Endometrial microvascular endothelial cells (primary cell): Measurements from ENCODE around the gene SLC18A3. TPM values are rescaled to one million over a fixed set of nuclear protein-coding genes. Genes with fewer than 3 reads are reported as not detected.

ENCODE experiments used
- in situ Hi-C: cut with HindIII; loops from 2 replicates; pipeline ENCODE4 v1.10.0; 2017; ENCODE audit warnings: low sequenced_read_pairs, low pct_unique_long_range_greater_than_20kb; ENCODE audit errors: inconsistent ontology term
- total RNA-seq: library from RNA; depleted of rRNA; stranded (reverse); fragments of >200 nt; gene quantifications from one replicate; pipeline ENCODE4 v1.2.3, GENCODE V29; 2015; ENCODE audit errors: inconsistent ontology term

Gene SLC18A3
- total RNA-seq, 1 donor from 2014 or later, result not detected

- in situ Hi-C loops, result no loop called here
These were observed 15.0 kb upstream of the SLC18A3 start for GRCh38 chr10:49595003-49595712.

GRCh38 chr10:49595713-49596492 is 14.2 kb upstream of the SLC18A3 start:
- in situ Hi-C loops, result no loop called here

GRCh38 chr10:49596493-49596809 is 13.7 kb upstream of the SLC18A3 start:
- in situ Hi-C loops, result no loop called here

- in situ Hi-C loops, result no loop called here
These were observed 13.3 kb upstream of the SLC18A3 start for GRCh38 chr10:49596836-49597235.

- in situ Hi-C loops, result no loop called here
These were observed 12.5 kb upstream of the SLC18A3 start for GRCh38 chr10:49597426-49598163.

GRCh38 chr10:49598164-49598856 is 11.8 kb upstream of the SLC18A3 start:
- in situ Hi-C loops, result no loop called here

- in situ Hi-C loops, result no loop called here
These were observed 11.1 kb upstream of the SLC18A3 start for GRCh38 chr10:49598986-49599385.

GRCh38 chr10:49599546-49599945 is 10.6 kb upstream of the SLC18A3 start:
- in situ Hi-C loops, result no loop called here

GRCh38 chr10:49600046-49600445 is 10.1 kb upstream of the SLC18A3 start:
- in situ Hi-C loops, result no loop called here

GRCh38 chr10:49600781-49601400 is 9.2 kb upstream of the SLC18A3 start:
- in situ Hi-C loops, result no loop called here

- in situ Hi-C loops, result no loop called here
These were observed 8.3 kb upstream of the SLC18A3 start for GRCh38 chr10:49601857-49602256.

- in situ Hi-C loops, result no loop called here
These were observed 7.6 kb upstream of the SLC18A3 start for GRCh38 chr10:49602380-49603023.

- in situ Hi-C loops, result no loop called here
These were observed 4.7 kb upstream of the SLC18A3 start for GRCh38 chr10:49605216-49605938.

GRCh38 chr10:49605939-49606509 is 4.1 kb upstream of the SLC18A3 start:
- in situ Hi-C loops, result no loop called here

GRCh38 chr10:49606981-49607535 is 3.1 kb upstream of the SLC18A3 start:
- in situ Hi-C loops, result no loop called here

GRCh38 chr10:49608166-49609005 is 1.7 kb upstream of the SLC18A3 start:
- in situ Hi-C loops, result no loop called here

- in situ Hi-C loops, result no loop called here
These were observed 1.2 kb upstream of the SLC18A3 start for GRCh38 chr10:49609006-49609282.
